Activated naive CD4-positive, alpha-beta T cell treated with anti-CD3 and anti-CD28 coated beads, Interleukin-2, amount 10 ng/mL, durations not matched to agents 7 days and 5 days (primary cell): ENCODE measurements around the gene MVB12B.
A peak's percentile ranks its signal among the peaks of the same experiment; 100 is the strongest.

Experiments
- CTCF ChIA-PET: fragments of 350-600 bp; sonication (Branson Sonifier 250); formaldehyde crosslinking; loops from one replicate; lab custom pipeline; 2021; ENCODE audit warnings: antibody characterized with exemption; lab: Charles Lee
- DNase-seq: peaks from one replicate; pipeline ENCODE4 v3.0.0-alpha.2; 2020
- H3K27ac Mint-ChIP-seq: one replicate; pipeline ENCODE4 v1.8.0; 2021; ENCODE audit warnings: mild to moderate bottlenecking, moderate library complexity, mixed read lengths
- H3K27me3 Mint-ChIP-seq: one replicate; pipeline ENCODE4 v1.8.0; 2021; ENCODE audit warnings: mild to moderate bottlenecking, mixed read lengths
- H3K36me3 Mint-ChIP-seq: one replicate; pipeline ENCODE4 v1.8.0; 2021; ENCODE audit warnings: mixed read lengths
- H3K4me1 Mint-ChIP-seq: one replicate; pipeline ENCODE4 v1.8.0; 2021; ENCODE audit warnings: mixed read lengths
- H3K4me3 Mint-ChIP-seq: one replicate; pipeline ENCODE4 v1.8.0; 2021; ENCODE audit warnings: mild to moderate bottlenecking, moderate library complexity, mixed read lengths
- H3K9me3 Mint-ChIP-seq: one replicate; pipeline ENCODE4 v1.8.0; 2021; ENCODE audit warnings: mixed read lengths

The MVB12B gene

DNA sequence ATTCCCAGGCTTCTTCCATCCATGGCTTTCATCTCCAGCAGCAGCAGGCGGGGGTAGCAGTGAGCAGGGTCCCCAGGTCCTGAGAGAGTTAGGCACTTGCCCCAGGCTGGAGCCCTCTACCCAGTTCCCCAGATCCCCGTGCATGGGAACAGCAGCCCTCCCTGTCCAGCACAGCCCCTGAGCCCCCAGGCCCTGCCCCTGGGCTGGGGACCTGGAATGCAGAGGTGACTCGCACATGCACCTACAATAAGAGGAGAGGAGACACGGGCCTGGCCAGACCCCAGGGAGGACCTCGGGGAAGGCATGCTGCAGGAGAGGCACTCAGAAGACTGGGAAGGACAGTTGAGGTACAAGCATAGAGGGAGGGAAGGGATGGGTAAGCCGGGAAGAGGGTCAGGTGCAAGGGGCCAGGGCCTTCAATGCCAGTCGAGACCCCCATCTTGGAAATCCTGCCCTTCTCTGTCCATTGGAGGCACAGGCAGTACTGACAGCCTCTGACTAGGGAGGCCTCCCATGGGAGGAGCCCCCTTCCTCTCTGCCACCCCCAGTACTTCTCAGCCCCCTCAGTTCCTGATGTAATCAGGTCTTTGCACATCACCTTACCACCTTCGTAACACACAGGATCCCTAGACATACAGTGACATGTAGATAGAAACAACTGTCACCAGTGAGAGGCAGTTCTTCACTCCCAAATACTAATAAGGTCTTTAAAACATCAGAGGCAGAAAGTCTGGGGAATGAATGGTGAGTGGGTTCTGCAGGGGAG is 151.8 kb downstream of the MVB12B start:
- Mint-ChIP-seq H3K27me3 (peaks cover 94% of the 10 kb centered on the region), H3K9me3 (peaks cover 3% of the 10 kb centered on the region), H3K4me1 (peaks cover 6% of the 10 kb centered on the region), H3K27ac (peak overlapping the region; percentile 19), H3K36me3 (peaks cover under 1% of the 10 kb centered on the region), H3K4me3 (no peak overlapping the region)
- CTCF ChIA-PET, result no interaction called here
- no peak for DNase-seq

DNA sequence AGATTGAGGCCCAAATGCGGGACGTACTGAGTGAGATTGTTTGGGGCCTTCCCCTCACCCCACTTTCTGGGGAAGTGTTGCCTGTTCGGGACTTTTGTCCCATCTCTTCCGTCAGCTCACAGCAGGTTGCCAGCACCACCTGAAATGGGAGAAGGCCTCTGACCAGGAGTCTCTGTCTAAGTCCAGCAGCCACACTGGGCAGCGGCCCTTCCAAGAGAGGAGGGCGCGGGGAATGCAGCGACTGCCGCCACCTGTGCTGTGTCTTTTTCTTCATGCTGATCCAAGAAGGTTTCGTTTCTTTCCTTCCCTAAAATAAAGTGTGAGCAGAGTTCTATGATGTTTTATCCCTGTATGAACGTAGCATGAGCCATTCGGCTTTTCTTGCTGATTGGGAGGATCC is 152.9 kb downstream of the MVB12B start:
- H3K9me3 Mint-ChIP-seq, result peaks cover 3% of the 10 kb centered on the region
- peaks cover 6% of the 10 kb centered on the region for H3K4me1 Mint-ChIP-seq
- peaks cover 90% of the 10 kb centered on the region for H3K27me3 Mint-ChIP-seq
- H3K36me3 Mint-ChIP-seq, result no peaks in the 10 kb centered on the region
- DNase-seq, result no peak
- CTCF ChIA-PET, result no interaction called here
- no peak overlapping the region for H3K4me3 Mint-ChIP-seq
- H3K27ac Mint-ChIP-seq, result no peak overlapping the region

GRCh38 chr9:126480813-126481212 is 154.2 kb downstream of the MVB12B start:
- H3K9me3 Mint-ChIP-seq, result peaks cover 3% of the 10 kb centered on the region
- peaks cover 6% of the 10 kb centered on the region for H3K4me1 Mint-ChIP-seq
- H3K36me3 Mint-ChIP-seq, result no peaks in the 10 kb centered on the region
- CTCF ChIA-PET, result interaction anchor here (0.9 to 2.3 kb wide), 2 partner anchors 8 to 83 kb away, joined by 3 to 6 read pairs; no protein-coding TSS in a partner anchor
- no peak overlapping the region for H3K4me3 Mint-ChIP-seq
- peaks cover 81% of the 10 kb centered on the region for H3K27me3 Mint-ChIP-seq
- no peak for DNase-seq
- H3K27ac Mint-ChIP-seq, result no peak overlapping the region

DNA sequence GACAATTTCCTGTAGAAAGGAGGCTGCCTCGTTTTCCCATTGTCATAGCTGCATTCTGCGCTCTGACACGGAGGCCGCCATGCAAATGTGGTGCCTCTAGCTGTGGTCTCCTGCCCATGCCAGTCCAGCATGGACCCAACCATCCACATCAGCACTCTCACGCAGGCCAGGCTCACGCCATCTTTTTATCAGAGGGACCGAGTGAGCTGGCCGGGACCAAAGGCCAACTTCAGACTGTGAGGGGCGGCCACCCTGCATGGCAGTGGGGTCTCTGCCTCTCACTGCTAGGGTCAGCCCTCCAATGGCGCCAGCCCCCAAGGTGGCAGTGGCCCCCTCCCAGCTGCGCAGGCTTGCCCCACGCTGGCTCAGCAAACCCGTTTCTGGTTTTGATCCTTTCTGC is 155.2 kb downstream of the MVB12B start:
- no peak for DNase-seq
- Mint-ChIP-seq H3K9me3 (peaks cover 3% of the 10 kb centered on the region), H3K27me3 (peaks cover 81% of the 10 kb centered on the region), H3K27ac (no peak overlapping the region), H3K4me1 (peaks cover 6% of the 10 kb centered on the region), H3K36me3 (no peaks in the 10 kb centered on the region), H3K4me3 (no peak overlapping the region)
- CTCF ChIA-PET, result interaction anchor here (0.9 to 2.4 kb wide), 5 partner anchors 9 to 84 kb away, joined by 3 to 12 read pairs (median 3); no protein-coding TSS in a partner anchor

- Mint-ChIP-seq H3K4me3 (no peak overlapping the region), H3K36me3 (no peaks in the 10 kb centered on the region)
- CTCF ChIA-PET, result interaction anchor here (1.5 to 2.4 kb wide), 5 partner anchors 9 to 84 kb away, joined by 3 to 12 read pairs (median 3); no protein-coding TSS in a partner anchor
These were observed 155.9 kb downstream of the MVB12B start for GRCh38 chr9:126482361-126483044.

DNA sequence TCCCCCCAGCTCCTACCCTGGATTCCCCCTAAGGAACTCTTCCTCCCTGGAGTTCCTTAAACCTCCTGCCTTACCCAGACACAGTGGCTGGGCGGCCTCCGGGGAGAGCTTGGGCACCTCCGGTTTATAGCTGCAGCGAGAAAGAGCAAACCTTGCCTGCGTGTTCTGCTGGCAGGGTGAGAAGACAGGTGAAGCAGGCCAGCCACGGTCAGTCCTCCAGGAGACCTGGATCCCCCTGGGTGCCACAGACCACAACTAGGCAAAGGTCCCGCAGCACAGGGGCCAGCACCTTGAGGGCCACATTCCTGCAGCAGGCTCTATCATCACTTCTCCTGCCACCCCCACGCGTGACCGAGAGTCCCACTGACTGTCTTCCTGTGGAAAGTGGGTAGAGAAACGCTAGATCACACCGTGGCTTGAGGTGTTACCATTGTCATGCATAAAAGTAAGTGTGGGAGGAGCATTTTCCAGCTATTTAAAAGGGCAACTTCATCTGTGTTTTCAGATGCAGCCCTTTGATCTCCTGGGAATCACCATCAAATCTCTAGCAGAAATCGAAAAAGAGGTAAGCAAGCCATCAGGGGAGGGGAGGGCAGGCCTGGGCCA is 156.9 kb downstream of the MVB12B start:
- peaks cover 85% of the 10 kb centered on the region for H3K27me3 Mint-ChIP-seq
- CTCF ChIA-PET, result interaction anchor here (1.5 to 2.4 kb wide), 2 partner anchors 7 to 85 kb away, joined by 3 to 12 read pairs; no protein-coding TSS in a partner anchor
- no peaks in the 10 kb centered on the region for H3K36me3 Mint-ChIP-seq
- peaks cover 6% of the 10 kb centered on the region for H3K4me1 Mint-ChIP-seq
- no peaks in the 10 kb centered on the region for H3K9me3 Mint-ChIP-seq
- H3K27ac Mint-ChIP-seq, result no peak overlapping the region
- no peak for DNase-seq
- no peak overlapping the region for H3K4me3 Mint-ChIP-seq

More at GRCh38 chr9:126482361-126483044, 155.9 kb downstream of the MVB12B start:
- H3K9me3 Mint-ChIP-seq, result no peaks in the 10 kb centered on the region
- H3K4me1 Mint-ChIP-seq, result peaks cover 6% of the 10 kb centered on the region
- peaks cover 85% of the 10 kb centered on the region for H3K27me3 Mint-ChIP-seq
- no peak overlapping the region for H3K27ac Mint-ChIP-seq
- no peak for DNase-seq

DNA sequence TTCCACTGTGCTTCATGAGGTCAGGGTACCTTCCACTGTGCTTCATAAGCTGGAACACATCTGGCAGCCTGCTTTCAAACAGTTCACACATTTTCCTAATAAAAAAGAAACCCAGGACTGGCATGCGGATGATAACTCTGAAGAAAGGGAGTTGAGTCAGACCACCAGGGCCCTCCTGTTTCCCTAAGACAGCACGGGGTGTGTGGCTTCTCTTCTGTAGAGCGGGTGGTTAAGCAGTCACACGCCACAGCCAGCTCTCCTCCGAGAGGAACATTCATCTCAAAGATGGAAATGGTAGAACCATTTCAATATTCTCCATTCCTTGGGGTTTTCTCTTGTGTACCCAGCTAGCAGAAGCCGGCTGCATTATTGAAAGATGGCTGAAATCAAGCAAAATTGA is 159.0 kb downstream of the MVB12B start:
- no peak overlapping the region for H3K27ac Mint-ChIP-seq
- no peaks in the 10 kb centered on the region for H3K36me3 Mint-ChIP-seq
- no peak for DNase-seq

GRCh38 chr9:126486276-126486675 is 159.6 kb downstream of the MVB12B start:
- Mint-ChIP-seq H3K36me3 (no peaks in the 10 kb centered on the region), H3K27me3 (peaks cover 78% of the 10 kb centered on the region), H3K9me3 (no peaks in the 10 kb centered on the region), H3K27ac (no peak overlapping the region), H3K4me1 (peaks cover 18% of the 10 kb centered on the region), H3K4me3 (no peak overlapping the region)
- no peak for DNase-seq
- CTCF ChIA-PET, result interaction anchor here (0.6 kb wide), 1 partner anchor 72 kb away, joined by 4 read pairs; no protein-coding TSS in a partner anchor

More for the DNA sequence above, 159.0 kb downstream of the MVB12B start:
- Mint-ChIP-seq H3K9me3 (no peaks in the 10 kb centered on the region), H3K4me1 (peaks cover 13% of the 10 kb centered on the region), H3K4me3 (no peak overlapping the region), H3K27me3 (peaks cover 84% of the 10 kb centered on the region)
- CTCF ChIA-PET, result interaction anchor here (0.6 kb wide), 1 partner anchor 72 kb away, joined by 4 read pairs; no protein-coding TSS in a partner anchor

DNA sequence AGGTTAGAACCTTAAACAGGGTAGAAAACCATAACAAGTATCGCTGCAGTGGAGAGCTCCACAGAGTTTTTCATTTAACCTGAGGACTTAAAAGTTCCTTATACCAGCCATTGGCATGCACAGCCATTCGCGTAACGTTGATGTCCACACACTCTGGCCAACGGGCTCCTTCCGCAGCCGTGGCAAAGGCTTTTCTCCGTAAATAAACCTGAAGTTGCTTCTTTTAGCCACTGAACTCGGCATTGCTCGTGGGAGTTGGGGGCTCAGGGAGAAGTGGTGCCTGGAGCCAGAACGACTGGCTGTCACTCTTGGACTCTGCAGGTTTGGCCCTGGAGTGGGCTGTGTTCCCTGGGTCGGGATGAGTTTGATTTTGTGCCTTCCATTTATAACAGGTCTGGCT is 161.2 kb downstream of the MVB12B start:
- H3K27me3 Mint-ChIP-seq, result peaks cover 69% of the 10 kb centered on the region
- H3K4me1 Mint-ChIP-seq, result peaks cover 19% of the 10 kb centered on the region
- CTCF ChIA-PET, result no interaction called here
- DNase-seq, result no peak
- no peak overlapping the region for H3K27ac Mint-ChIP-seq
- no peaks in the 10 kb centered on the region for H3K36me3 Mint-ChIP-seq
- no peaks in the 10 kb centered on the region for H3K9me3 Mint-ChIP-seq
- no peak overlapping the region for H3K4me3 Mint-ChIP-seq

DNA sequence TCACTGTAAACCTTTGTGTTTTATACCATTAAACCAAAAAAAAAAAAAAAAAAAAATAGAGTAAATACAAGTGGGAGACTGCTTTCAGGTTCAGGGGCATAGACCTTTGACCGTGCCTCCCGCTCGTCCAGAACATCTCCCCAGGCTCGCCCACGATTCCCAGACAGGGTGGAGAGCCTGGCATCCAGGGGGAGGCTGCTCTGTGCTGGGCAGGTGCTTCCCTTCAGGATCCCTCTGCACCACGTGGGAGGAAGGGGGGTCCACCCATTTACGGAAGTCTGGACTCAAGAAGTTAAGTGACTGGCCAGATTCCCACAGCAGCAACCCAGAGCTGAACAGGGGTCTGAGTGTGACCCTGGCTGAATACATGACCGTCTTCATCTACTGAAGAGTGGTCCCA is 161.7 kb downstream of the MVB12B start:
- CTCF ChIA-PET, result no interaction called here
- no peak overlapping the region for H3K4me3 Mint-ChIP-seq
- H3K27ac Mint-ChIP-seq, result no peak overlapping the region
- DNase-seq, result no peak
- no peaks in the 10 kb centered on the region for H3K36me3 Mint-ChIP-seq
- peaks cover 65% of the 10 kb centered on the region for H3K27me3 Mint-ChIP-seq
- H3K4me1 Mint-ChIP-seq, result peaks cover 19% of the 10 kb centered on the region
- no peaks in the 10 kb centered on the region for H3K9me3 Mint-ChIP-seq

GRCh38 chr9:126488881-126489404 is 162.3 kb downstream of the MVB12B start:
- no peak for DNase-seq
- H3K27ac Mint-ChIP-seq, result no peak overlapping the region
- CTCF ChIA-PET, result no interaction called here
- peaks cover 63% of the 10 kb centered on the region for H3K27me3 Mint-ChIP-seq
- H3K4me3 Mint-ChIP-seq, result no peak overlapping the region
- H3K36me3 Mint-ChIP-seq, result no peaks in the 10 kb centered on the region
- no peaks in the 10 kb centered on the region for H3K9me3 Mint-ChIP-seq
- H3K4me1 Mint-ChIP-seq, result peaks cover 13% of the 10 kb centered on the region

- H3K4me3 Mint-ChIP-seq, result no peak overlapping the region
- DNase-seq, result no peak
- H3K27me3 Mint-ChIP-seq, result peaks cover 66% of the 10 kb centered on the region
- CTCF ChIA-PET, result interaction anchor here (0.7 to 3.2 kb wide), 4 partner anchors 54 to 92 kb away, joined by 3 to 49 read pairs (median 3); no protein-coding TSS in a partner anchor
- no peaks in the 10 kb centered on the region for H3K36me3 Mint-ChIP-seq
- no peaks in the 10 kb centered on the region for H3K9me3 Mint-ChIP-seq
- no peak overlapping the region for H3K27ac Mint-ChIP-seq
- peaks cover 13% of the 10 kb centered on the region for H3K4me1 Mint-ChIP-seq
These were observed 163.1 kb downstream of the MVB12B start for GRCh38 chr9:126489581-126490213.

DNA sequence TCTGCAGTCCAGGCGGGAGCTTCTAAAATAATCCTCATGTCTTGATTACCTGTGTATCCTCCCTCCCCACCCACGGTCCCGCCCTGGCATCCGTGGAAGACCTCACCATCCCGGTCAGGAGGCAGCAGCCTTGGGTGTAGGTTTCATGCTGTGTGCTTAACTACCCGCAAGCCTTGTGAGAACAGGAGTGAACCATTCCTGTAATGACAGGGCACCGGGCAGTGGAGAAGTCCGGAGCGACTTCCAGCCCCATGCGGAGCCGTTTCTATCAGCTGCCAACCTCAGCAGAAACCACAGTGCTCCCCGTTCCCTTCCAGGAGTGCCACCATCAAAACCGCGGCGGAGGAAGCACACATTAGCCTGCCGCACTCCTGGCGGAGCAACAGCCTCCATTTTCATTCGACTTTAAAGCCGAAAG is 163.6 kb downstream of the MVB12B start:
- DNase-seq, result no peak
- Mint-ChIP-seq H3K4me3 (no peak overlapping the region), H3K9me3 (no peaks in the 10 kb centered on the region), H3K27me3 (peaks cover 66% of the 10 kb centered on the region), H3K27ac (no peak overlapping the region), H3K4me1 (peaks cover 13% of the 10 kb centered on the region), H3K36me3 (no peaks in the 10 kb centered on the region)
- CTCF ChIA-PET, result interaction anchor here (0.7 to 3.2 kb wide), 15 partner anchors 8 to 1083 kb away, joined by 3 to 49 read pairs (median 6); no protein-coding TSS in a partner anchor
